VCaP (cell line): ENCODE data around the gene RPL29.

Experiments
- H3K27ac ChIP-seq: fragments of 450-650 bp; 2 replicates; pipeline ENCODE4 v1.5.1; 2017
- TF ChIP-seq, protein P1 (sequence below): fragments of 450-650 bp; conservative IDR thresholded peaks from 2 replicates; pipeline ENCODE4 v1.5.1; 2017; ENCODE audit warnings: mild to moderate bottlenecking, moderate library complexity

Gene RPL29

DNA sequence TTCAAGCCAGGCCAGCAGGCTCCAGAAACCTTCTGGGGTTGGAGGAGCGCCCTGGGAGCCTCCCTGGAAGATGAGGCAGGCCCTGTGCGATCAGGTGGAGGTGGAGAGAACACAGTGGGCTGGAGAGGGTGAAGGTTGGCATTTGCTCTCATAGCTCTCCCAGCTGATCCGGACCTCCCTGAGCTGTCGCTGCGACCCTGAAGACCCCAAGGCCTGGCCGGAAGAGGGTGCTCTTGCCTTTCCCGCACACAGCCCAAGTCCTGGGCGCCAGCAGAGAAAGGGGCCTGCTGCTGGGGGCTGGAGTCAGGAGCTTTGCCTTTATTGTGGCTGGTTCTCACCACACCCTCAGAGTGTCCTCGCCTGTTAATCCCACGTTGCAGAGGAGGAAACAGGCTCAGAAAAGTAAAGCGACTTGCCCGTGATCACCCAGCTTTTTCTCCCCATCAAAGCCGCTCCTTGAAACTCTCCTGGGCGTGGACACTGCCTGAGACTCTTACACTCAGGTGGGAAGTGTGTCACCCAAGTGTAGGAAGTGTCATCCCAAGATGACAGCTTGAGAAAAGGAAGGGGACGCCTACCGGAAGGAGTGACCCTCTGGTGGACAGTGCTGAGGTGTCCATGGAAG lies 8.6 kb upstream of the RPL29 start:
- TF ChIP-seq, protein P1, sequence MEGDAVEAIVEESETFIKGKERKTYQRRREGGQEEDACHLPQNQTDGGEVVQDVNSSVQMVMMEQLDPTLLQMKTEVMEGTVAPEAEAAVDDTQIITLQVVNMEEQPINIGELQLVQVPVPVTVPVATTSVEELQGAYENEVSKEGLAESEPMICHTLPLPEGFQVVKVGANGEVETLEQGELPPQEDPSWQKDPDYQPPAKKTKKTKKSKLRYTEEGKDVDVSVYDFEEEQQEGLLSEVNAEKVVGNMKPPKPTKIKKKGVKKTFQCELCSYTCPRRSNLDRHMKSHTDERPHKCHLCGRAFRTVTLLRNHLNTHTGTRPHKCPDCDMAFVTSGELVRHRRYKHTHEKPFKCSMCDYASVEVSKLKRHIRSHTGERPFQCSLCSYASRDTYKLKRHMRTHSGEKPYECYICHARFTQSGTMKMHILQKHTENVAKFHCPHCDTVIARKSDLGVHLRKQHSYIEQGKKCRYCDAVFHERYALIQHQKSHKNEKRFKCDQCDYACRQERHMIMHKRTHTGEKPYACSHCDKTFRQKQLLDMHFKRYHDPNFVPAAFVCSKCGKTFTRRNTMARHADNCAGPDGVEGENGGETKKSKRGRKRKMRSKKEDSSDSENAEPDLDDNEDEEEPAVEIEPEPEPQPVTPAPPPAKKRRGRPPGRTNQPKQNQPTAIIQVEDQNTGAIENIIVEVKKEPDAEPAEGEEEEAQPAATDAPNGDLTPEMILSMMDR = no peak

DNA sequence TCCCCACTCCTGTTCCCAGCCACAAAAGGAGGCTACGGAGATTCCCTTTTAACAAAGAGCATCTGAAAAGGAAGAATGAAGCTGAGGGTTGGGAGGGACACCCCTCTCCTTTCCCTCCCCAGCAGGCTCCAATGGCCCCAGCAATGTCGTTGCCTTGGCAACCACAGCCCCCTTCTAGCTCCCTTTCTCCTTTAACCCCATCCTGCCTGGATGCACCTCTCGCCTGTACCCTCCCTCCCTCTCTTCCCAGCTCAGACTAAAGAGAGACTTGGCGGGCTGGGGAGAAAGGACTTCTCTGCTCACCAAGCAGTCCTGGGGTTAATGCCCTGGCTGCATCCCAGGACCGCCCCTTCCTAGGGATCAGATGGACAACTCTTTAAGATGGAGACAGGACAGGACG lies 7.1 kb upstream of the RPL29 start:
- TF ChIP-seq, protein P1 = no peak
- no peak overlapping the region for H3K27ac ChIP-seq

More for the DNA sequence above, 8.6 kb upstream of the RPL29 start:
- H3K27ac ChIP-seq = no peak overlapping the region

DNA sequence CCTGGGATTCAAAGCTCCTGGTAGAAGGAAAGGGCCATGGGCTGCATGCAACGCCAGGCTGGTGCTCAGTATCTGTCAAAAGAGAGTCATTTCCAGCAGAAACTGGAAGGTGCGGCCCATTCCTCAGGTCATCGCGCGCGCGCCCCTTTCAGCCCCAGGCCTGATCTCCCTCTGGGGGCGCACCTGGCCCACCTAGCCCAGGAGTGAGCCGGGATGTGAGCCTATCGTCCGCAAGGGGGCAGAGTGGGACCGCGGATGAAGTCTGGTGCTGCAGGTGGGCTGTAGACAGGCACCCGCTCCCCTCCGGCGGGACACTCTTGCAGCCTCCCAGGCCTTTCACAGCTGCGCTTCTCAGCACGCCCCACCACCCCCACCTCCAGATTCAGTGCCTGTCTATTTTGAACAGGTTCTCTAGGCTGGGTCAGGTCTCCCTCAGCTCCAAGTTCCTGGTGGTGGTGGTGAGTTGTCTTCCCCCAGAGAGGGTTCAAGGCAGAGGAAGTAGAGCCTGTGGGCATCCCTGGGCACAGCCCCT lies 5.8 kb upstream of the RPL29 start:
- TF ChIP-seq, protein P1 = peak; percentile 95
- peak overlapping the region; percentile 11; the same call in 1 of the 2 replicates for H3K27ac ChIP-seq

DNA sequence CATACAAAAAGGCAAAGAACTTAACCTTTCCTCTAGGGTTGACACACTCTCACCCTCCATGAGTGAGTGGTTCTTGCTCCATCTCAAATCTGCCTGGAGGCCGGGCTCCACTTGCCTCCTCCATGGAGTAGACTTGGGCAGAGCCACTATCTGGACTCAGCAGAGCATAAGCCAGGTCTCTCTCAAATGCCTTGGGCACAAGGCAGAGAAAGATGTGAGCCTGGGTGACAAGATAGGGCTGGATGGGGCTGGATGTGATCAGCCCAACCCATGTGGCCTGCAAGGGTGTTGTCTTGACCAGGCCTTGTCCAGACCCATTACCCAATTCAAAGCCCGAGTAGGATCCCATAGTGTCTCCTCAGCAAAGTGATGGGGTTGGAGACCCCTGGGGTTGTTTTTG lies 4.2 kb upstream of the RPL29 start:
- no peak overlapping the region for H3K27ac ChIP-seq
- TF ChIP-seq, protein P1 = no peak

DNA sequence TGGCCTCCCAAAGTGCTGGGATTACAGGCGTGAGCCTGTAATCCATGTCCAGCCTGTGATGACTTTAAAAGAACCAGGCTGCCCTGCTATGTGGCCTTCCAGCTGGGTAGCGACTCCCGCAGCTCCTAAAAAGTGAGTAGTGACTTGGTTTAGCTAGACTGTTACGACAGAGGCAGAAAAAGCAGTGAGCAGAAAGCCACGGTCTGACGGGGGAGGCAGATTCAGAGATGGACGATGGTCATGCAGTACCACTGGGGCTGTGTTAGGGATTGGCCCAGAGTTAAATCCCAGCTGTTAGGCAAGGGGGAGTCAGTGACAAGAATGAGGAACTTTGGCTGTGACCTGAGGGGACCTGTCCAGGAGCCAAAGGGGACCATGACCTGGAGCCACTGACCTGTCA lies 3.1 kb upstream of the RPL29 start:
- TF ChIP-seq, protein P1 = no peak
- H3K27ac ChIP-seq = no peak overlapping the region

DNA sequence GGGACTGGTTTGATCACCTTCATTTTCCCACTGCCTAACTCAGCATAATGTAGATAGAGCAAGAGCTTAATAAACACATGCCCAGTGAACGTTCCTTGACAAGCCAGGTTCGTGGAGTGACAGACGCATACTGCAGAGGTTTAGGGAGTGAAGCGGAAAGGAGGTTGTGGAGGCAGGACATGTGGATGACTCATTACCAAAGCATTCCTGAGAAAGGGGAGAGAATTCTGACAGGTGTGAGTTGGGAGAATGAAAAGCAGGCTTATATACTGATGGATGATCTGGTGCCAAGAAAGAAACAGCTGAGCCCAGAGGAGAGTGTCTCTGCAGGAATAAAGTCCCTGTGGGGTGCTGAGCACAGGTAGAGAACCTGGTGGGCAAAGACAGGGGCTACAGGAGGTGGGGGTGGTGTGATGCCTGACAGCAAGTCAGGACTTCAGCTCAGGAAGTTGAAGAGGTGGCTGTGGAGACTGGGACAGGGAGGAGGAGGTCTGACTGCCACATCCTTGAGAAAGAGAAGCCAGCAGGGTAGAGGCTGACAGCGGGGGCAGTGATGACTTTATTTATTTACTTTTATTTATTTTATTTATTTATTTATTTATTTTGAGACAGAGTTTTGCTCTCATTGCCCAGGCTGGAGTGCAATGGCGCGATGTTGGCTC lies 2.4 kb upstream of the RPL29 start:
- TF ChIP-seq, protein P1 = no peak
- H3K27ac ChIP-seq = 0 out of 2 replicates have a peak overlapping the region, but pooled peaks have one; percentile 10

DNA sequence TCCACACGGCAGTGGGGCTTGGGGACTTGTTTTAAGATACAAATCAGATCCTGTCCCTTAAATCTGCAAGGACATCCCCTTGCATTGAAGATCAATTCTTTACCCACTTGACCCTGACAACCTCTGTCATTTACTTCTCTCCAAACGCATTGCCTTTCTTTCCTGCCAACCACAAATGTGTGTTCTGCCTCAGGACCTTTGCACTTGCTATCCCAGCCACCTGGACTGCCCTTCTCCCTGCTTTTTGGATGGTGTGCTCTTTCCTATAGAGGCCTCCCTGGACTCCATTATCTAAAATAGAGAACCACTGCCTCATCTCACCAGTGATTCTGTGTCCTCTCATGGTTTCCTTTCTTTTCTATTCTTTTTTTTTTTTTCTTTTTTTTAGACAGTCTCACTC lies 1.5 kb upstream of the RPL29 start:
- H3K27ac ChIP-seq = no peak overlapping the region

More for the DNA sequence above, 1.5 kb upstream of the RPL29 start:
- TF ChIP-seq, protein P1 = no peak
